GM19397 (cell line): ENCODE results near the gene SRSF4.
"Not testable (repeated sequence)": the region's sequence is repeated elsewhere in the genome, so short reads cannot be mapped to it uniquely, and the experiment has no call there.

Source experiments
- ATAC-seq: cut with Tn5 transposase; IDR thresholded peaks from one replicate; pipeline ENCODE4 v1.9.1; 2021; ENCODE audit warnings: mild to moderate bottlenecking, moderate library complexity; ENCODE audit not compliant: unreplicated experiment

SRSF4 gene

GRCh38 chr1:29126198-29126597 lies 55.5 kb downstream of the SRSF4 start:
- no peak for ATAC-seq

GRCh38 chr1:29125788-29126187 lies 55.9 kb downstream of the SRSF4 start:
- no peak for ATAC-seq

DNA sequence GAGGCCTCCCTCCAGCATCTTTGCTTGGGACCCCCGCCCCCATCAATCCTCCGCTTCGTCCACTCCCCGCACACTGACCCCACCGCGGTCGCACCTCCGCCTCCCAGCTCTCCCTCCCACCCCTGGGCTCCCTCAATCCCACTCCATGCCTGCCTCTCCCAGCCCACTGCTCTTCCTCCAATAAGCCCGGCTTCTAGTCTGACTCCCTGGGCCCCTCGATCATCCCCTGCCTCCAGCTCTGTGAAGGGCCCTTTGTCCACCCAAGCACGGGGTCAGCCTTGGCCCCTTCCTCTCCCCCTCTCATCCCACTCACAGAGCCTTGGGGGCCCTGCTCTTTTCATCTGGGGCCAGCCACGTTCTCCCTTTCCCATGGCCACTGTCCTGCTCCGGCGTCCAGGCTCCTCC lies 56.5 kb downstream of the SRSF4 start:
- ATAC-seq = no peak

GRCh38 chr1:29124366-29125236 lies 57.1 kb downstream of the SRSF4 start:
- ATAC-seq = no peak

- ATAC-seq = no peak
Measured at GRCh38 chr1:29123887-29124365, 57.8 kb downstream of the SRSF4 start, which contains the start of gene TMEM200B. TMEM200B (minus strand) TSS chr1:29123903; CDS start chr1:29121828, 2,075 bp downstream.

DNA sequence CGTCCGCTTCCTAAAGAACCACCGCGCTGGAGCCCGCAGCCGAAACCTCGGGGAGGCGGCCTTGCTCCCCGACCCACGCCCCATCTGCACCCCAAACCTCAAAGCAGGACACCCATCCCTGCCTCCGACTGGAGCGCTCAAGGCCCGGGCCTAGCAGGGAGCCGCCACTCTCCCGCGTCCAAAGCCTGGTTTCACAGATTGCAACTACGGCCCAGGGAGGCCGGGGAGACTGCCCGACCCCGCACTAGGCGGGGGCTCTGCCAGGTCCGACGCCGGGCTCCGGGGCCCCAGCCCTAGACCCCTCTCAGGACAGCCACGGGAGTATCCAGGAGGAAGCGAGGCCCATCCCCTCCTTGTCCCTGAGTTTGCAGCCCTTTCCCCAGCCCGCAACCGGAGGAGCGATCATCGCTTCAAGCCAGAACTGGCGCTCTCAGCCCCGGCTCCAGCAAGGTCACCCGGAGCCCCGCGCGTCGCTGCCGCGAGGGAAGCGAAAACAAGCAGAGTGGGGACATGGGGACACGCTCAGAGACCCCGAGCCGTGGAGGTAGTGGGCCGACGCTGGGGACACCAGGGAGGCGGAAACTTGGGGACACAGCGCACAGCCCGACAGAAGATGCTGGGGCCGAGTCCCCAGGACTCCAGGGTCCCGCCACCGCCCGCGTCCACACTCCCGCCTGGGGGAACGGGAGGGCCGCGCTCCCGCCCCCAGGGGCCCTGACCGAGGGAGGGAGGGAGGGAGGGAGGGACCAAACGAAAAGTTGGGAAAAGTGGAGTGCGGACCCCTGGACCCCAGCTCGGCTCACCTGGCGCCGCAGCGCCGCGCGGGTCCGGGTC lies 58.4 kb downstream of the SRSF4 start:
- no peak for ATAC-seq

GRCh38 chr1:29122682-29123052 lies 59.0 kb downstream of the SRSF4 start:
- ATAC-seq = no peak

GRCh38 chr1:29121936-29122681 lies 59.6 kb downstream of the SRSF4 start:
- no peak for ATAC-seq

DNA sequence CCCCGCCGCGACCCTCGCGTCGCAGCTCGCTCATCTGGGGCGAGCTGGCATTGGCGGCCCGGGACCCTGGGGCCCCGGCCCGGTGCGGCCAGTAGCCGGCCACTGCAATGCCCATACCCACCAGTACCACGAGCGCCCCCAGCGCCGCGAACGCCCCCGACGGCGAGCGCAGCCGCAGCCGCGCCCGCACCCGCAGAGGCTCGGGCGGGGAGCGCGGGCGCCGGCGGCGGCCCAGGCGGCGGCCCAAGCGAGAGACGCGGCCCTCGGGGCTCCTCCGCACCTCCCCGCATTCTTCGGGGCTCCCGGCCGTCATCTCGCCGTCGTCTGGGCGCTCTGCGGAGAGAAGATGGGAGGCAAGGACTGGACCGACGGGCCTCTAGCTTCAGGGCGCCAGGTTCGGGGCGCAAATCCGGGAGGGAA lies 60.2 kb downstream of the SRSF4 start:
- no peak for ATAC-seq

DNA sequence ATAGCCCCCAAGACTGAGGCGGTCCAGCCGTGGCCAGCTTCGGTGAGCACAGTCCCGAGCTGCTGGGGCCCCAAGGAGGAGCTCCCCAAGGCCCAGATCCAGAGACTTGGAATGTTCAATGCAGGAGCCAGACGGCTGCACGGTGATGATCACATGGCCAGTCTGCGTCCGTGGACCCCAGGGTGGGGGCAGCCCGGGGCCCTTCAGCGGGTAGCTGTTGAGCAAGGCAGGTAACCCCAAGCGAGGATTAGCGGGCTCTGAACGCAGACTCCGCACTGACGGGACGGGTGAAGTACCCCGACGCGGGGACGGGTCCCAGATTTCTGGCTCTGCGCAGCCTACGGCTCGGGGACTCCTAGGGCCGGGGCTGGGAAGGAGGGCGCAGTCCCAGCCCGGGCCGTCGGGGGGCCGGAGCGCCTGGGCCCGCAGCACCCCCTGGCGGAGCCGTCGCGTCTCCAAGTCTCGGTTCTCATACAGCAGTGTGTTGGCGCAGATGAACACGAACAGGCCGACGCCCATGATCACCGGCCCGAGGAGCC lies 60.7 kb downstream of the SRSF4 start:
- no peak for ATAC-seq

- no peak for ATAC-seq
Measured at GRCh38 chr1:29120367-29120766, 61.3 kb downstream of the SRSF4 start.

- no peak for ATAC-seq
Measured at GRCh38 chr1:29119121-29119929, 62.4 kb downstream of the SRSF4 start.

GRCh38 chr1:29117381-29117780 lies 64.3 kb downstream of the SRSF4 start:
- no peak for ATAC-seq

DNA sequence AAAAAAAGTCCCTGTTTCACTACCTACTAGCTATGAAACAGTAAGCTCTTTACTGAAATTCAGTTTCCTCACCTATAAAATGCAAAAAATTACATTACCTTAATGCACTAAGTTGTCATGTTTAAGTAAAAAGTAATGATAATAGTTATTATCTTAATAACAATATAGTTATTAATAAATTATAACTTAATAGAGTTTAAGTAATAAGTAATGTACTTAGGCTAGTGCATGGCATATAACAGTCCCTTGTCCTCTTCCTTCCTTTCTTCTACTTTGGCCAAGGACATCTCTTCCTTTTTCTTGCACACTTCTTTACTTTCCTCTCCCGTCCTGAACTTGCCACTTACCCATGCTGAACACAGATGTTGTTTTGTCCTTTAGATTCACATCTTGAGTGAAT lies 67.0 kb downstream of the SRSF4 start:
- ATAC-seq = no peak

- ATAC-seq = no peak
Measured at GRCh38 chr1:29113413-29114117, 68.1 kb downstream of the SRSF4 start.

- ATAC-seq = no peak
Measured at GRCh38 chr1:29112705-29113412, 68.8 kb downstream of the SRSF4 start.

DNA sequence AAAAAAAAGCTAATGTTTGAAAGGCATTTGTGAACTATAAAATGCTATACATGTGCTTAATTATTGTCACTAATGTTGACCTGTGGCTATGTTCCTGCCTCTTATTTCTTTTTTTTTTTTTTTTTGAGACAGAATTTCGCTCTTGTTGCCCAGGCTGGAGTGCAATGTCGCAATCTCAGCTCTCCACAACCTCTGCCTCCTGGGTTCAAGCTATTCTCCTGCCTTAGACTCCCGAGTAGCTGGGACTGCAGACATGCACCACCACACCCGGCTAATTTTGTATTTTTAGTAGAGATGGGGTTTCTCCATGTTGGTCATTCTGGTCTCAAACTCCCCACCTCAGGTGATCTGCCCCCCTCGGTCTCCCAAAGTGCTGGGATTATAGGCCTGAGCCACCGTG lies 73.7 kb downstream of the SRSF4 start:
- ATAC-seq = not testable (repeated sequence)

DNA sequence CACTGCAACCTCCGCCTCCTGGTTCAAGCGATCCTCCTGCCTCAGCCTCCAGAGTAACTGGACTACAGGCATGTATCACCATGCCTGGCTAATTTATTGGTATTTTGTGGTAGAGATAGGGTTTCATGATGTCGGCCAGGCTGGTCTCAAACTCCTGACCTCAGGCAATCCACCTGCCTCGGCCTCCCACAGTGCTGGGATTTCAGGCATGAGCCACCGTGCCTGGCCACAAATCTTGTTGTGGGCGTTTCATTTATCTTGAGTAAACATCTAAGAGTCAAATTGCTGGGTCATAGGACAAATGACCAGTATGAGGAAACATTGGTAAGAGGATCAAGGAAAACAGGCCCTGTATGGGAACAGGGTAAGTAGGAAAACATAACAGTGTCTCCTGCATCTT lies 75.9 kb downstream of the SRSF4 start:
- no peak for ATAC-seq

DNA sequence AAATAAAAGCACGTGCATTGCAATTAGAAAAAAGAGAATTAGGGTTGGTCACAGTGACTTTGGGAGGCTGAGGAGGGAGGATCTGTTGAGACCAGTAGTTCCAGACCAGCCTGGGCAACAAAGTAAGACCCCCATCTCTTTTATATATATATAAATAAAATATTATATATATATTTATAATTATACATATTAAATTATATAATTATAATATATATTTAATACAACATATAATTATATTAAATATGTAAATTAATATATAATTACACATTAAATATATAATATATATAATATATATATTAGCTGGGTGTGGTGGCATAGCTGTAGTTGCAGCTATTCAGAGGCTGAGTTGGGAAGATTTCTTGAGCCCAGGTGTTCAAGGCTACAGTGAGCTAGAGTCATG lies 81.2 kb downstream of the SRSF4 start:
- no peak for ATAC-seq
